Keratinocyte (primary cell): ENCODE data around the gene LAMB4.

ENCODE experiments used
- EZH2 ChIP-seq: IDR thresholded peaks from one replicate; pipeline ENCODE4 v1.6.1; 2012; ENCODE audit warnings: inconsistent platforms, mild to moderate bottlenecking, low read length, moderate library complexity
- TF ChIP-seq, protein P1 (sequence below), 3 experiments: IDR thresholded peaks in 1 of 3; conservative IDR thresholded peaks in 1 of 3; optimal IDR thresholded peaks in 1 of 3; 2 replicates in 2 of 3; 3 replicates in 1 of 3; pipeline versions ENCODE3 to v1.5.1; 2011; ENCODE audit warnings: low read length in 3 of 3, mild to moderate bottlenecking in 3 of 3, moderate library complexity in 2 of 3, control low read depth in 1 of 3, inconsistent platforms in 1 of 3; ENCODE audit not compliant: insufficient read depth in 2 of 3; ENCODE audit errors: extremely low read depth in 1 of 3

DNA sequence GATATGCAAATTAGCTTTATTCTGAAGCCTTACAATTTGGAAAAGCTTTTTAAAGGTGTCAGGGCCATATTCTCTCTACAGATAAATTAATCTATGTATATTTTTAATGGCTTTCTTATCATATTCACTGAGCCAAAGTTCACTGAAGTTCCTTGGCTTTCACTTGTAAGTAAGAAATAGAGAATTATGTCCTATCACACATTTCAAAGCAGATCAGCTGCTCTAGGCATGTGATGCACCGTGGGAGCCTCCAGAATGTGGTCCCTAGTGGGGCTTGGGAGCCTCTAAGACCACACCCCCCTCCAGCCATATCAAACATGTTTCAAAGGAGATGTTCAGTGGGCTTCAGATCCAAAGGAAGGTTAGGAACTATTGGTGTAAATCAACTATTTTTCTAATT is 51.5 kb downstream of the LAMB4 start:
- TF ChIP-seq, protein P1, sequence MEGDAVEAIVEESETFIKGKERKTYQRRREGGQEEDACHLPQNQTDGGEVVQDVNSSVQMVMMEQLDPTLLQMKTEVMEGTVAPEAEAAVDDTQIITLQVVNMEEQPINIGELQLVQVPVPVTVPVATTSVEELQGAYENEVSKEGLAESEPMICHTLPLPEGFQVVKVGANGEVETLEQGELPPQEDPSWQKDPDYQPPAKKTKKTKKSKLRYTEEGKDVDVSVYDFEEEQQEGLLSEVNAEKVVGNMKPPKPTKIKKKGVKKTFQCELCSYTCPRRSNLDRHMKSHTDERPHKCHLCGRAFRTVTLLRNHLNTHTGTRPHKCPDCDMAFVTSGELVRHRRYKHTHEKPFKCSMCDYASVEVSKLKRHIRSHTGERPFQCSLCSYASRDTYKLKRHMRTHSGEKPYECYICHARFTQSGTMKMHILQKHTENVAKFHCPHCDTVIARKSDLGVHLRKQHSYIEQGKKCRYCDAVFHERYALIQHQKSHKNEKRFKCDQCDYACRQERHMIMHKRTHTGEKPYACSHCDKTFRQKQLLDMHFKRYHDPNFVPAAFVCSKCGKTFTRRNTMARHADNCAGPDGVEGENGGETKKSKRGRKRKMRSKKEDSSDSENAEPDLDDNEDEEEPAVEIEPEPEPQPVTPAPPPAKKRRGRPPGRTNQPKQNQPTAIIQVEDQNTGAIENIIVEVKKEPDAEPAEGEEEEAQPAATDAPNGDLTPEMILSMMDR (optimal IDR thresholded peaks at IDR 0.05 in 1 of 3, IDR thresholded peaks at IDR 0.05 in 1 of 3, conservative IDR thresholded peaks at IDR 0.05 in 1 of 3; ENCODE audit: extremely low read depth in 1 of 3, insufficient read depth in 2 of 3, low read length in 3 of 3), result no peak
- TF ChIP-seq EZH2, result no peak
